HG03135 (cell line): ENCODE data around the gene WDR89.
"Not testable (repeated sequence)": the region's sequence is repeated elsewhere in the genome, so short reads cannot be mapped to it uniquely, and the experiment has no call there.

Experiments used
- ATAC-seq: cut with Tn5 transposase; IDR thresholded peaks from one replicate; pipeline ENCODE4 v1.9.1; 2021; ENCODE audit warnings: mild to moderate bottlenecking, moderate library complexity; ENCODE audit not compliant: unreplicated experiment

The WDR89 gene

DNA sequence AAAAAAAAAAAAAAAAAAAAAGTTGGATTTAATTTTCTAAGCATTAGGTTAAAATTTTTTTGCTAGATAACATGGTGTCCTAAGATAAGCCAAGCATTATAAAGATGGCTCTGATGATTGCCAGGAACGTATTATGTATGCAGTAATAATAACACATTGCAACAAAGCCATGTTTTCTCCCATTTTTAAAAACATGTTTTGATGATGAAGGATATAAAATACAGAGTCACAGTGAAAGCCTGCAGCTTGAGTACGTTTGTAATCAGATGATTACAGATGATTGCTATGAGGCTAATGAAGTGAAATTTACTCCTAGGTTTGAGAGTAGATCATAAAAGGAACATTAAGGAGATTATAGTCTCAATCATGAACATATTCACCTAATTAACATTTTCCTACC, 13.3 kb upstream of the WDR89 start:
- ATAC-seq, result no peak

DNA sequence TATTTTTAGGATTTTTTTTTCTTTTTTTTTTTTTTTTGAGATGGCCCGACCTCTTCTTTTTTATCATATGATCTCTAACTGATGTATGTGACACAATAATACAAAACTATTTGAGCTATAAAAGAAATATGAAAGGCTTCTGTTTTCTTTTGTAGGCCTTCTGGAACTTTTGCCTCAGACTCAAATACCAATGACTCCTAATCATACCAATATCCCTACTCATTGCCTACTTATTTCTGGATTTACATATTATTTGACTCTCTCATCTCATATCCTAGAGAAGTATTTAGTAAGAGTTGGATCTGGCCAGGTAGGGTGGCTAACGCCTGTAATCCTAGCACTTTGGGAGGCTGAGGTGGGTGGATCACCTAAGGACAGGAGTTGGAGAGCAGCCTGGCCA, 12.7 kb upstream of the WDR89 start:
- ATAC-seq, result no peak

DNA sequence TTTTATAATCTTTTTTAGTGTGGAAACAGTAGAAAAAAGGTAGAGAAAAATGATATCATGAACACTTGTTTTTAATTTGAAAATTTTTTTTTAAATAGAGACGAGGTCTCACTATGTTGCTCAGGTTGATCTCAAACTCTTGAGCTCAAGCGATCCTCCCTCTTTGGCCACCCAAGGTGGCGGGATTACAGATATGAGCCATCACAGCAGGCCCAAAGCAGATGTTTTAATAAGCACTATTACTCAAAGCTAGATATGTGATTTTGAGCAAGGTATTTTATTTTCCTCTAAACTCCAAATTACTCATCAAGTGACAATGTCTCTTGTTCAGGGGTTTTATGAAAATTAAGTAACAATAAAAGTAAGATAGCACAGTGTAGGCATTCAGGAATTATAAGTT, 10.7 kb upstream of the WDR89 start:
- no peak for ATAC-seq

DNA sequence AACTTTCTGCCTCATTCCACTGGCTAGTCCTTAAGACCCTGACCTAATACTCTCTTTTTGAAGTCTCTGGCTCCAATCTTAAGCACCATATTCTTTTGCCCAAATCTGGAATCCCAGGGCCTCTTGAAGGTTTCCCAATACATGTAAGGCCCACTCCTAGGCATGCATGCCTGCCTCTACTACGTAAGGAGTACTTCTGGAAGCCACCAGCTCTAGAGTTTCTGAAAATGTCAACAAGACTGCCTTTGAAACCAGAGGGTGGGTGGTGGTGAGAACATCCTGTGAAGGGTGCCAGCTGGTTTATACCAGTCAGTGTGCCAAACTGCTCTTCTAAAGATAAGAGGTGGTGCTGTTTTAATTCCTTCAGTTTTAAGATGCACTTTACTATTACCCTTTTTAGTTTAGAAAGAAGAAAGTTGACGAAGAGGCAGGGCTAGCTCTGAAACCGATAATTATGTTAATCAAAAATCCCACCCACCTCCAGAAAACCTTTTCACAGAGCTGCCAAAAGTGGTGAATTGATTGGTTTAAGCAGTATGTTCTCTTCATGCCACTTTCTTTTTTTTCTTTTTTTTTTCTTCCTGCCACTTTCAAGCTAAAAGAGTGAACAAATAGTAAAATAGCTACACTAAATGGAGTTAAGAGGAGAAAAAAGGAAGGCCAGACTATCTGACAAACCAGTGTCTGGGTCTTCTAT, 8.7 kb upstream of the WDR89 start:
- ATAC-seq, result no peak

DNA sequence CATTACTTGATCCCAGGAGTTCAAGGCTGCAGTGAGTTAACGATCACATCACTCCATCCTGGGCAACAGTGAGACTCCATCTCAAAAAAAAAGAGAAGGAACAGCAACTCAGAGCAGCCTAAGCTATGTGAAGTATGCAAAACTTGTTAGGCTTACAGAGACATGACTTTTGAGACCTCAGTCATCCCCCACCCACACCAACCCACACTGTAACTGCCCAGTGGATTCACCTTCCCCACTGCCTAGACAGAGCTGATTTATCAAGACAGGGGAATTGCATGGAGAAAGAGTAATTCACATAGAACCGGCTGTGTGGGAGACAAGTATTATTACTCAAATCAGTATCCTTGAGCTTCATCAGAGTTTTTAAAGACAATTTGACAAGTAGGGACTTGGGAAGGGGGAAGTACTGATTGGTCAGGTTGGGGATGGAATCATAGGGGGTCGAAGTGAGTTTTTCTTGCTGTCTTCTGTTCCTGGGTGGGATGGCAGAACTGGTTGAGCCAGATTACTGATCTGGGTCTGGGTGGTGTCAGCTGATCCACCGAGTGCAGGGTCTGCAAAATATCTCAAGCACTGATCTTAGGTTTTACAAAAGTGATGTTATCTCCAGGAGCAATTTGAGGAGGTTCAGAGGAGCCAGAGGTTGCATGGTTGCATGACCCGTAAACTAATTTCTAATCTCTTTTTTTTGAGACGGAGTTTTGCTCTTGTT, 6.2 kb upstream of the WDR89 start:
- no peak for ATAC-seq

DNA sequence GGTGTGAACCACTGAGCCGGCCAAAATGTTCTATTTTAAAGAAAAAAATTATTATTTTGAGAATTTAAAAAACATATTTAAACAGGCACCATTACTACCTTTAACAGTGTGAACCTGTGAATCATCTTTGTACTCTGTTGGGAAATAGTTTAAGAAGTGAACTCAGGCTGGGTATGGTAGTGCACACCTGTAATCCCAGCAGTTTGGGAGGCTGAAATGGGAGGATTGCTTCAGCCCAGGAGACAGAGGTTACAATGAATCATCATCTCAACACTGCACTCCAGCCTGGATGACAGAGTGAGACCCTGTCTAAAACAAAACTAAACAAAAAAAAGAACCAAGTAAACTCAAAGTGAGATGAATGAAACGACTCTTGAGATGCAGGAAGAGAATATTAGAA, 3.1 kb upstream of the WDR89 start:
- ATAC-seq, result no peak

DNA sequence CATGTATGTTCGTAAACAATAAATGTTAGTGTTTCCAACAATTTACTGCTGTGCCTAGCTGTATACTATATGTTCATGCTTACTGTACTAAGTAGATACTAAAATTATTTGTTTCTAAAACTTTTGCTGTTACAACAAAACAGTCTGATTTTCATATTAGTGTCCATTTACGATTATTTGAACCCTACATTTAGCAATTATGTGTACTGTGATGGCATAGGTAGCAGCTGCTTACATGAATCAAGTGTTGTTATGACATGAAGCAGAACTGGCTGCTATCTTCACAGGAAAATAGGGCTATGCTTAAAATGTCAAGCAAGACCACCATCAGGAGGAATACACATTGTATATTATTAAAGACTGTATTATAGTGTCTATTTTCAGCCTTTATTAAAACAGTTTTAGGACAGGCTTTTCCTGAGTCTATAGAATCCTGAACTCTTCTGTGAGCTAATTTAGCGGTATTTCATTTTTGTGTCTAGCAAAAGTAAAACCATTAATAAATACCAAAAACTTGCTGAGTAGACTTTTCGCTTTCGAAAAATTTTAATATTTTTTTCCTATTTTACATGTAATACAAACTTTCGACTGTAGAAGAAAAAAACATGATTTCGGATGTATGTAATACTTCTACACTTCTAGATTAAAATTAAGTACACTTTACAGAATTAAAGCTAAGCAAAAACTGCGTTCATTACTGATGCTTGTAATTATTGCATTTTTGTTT, 1.1 kb upstream of the WDR89 start:
- no peak for ATAC-seq

DNA sequence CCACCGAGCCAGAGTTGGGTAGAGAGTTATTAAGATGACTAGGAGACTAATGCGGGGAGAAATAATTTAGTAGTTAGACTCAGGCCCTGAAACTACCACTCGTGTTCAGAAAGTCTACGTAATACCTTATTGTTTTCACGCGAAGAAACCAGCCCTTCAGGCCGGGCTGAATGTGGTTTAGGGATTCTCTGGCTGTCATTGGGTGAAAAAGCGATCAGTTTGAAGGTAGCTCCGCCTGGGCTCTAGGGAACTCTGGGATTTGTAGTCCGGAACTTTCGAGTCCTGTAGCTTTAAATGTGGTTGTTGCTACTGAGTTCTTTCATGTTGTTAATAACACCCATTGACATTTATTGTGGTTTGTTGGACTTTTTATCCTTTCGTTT, 549 bp upstream of the WDR89 start:
- ATAC-seq, result peak; percentile 58

DNA sequence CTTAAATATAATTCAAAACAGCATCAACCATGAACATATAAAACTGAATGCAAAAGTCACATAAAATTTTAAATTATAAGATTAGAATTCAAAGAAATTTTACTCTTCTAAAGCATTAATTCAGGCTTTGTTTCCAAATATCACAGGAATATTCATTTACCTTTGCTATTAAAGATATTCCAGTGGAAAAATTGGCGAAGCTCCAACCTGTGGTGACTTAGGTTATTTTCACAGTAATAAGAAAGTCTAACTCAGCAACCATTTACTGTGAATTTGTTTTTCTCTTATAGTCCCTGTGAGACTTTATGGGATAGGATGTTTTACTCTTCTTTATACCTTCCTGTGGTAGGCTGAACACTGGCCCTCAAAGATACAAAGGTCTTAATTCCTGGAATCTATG, 3.2 kb downstream of the WDR89 start:
- no peak for ATAC-seq

DNA sequence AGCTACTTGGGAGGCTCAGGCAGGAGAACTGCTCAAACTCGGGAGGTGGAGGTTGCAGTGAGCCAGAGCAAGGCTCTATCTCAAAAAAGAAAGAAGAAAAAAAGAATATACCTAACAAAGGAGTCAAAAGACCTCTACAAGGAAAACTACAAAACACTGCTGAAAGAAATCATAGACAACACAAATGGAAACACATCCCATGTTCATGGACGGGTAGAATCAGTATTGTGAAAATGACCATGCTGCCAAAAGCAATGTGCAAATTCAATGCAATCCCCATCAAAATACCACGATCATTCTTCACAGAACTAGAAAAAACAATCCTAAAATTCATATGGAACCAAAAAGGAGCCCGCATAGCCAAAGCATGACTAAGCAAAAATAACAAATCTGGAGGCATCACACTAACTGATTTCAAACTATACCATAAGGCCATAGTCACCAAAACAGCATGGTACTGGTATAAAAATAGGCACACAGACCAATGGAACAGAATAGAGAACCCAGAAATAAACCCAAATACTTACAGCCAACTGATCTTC, 5.5 kb downstream of the WDR89 start:
- ATAC-seq, result not testable (repeated sequence)

DNA sequence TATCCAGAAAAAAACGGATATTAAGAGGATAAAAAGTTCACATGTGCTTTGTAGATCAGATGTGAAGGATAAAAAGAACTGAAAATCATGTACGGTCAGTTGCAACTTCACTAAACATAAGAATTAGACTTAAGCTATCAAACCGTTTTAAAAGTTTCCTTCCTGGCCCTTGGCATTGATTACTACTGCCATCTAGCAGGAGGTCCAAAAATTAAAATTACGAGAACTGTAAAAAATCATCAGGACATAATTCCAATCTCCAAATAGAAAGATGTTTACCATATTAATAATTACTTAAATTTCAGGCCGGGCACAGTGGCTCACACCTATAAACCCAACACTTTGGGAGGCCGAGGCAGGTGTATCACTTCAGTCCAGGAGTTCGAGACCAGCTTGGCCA, 7.9 kb downstream of the WDR89 start:
- no peak for ATAC-seq

DNA sequence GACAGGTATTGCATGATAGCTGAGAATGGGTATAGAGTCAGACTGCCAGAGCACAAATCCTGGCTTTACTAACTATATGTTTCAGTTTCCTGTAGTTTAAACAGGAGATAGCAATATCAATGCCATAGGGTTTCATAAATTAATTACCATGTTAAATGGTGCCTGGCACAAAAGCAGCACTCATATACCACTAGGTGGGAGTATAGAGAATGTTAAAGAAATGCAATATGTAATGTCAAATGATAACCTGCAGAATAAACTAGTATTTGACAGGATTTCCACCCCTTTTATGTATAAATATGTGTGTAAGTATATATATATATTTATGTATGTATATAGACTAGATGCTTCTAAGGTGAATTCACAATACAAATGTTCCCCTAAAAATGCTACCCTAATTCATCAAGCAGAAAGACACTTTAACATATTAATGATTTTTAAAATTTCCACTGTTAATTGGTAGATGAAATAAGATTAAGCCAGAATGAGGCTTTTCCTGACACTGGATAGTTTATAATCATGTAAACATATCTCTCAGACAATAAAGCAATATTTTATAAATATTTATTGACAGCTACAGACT, 8.6 kb downstream of the WDR89 start:
- no peak for ATAC-seq

DNA sequence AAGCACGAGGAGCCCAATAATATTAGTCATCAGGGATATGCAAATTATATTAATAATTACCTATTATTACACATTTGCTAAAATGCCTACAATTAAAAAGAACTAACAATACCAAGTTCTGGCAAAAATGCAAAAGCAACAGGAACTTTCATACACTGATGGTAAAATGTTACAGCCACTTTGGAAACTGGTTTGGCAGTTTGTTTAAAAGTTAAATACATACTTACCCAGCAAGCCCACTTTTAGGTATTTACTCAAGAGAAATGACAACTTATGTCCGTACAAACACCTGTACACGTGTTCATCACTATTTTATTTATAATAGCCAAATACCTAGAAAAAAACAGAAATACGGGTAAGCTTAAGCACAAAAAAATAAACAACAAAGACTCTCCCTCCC, 17.0 kb downstream of the WDR89 start:
- no peak for ATAC-seq

DNA sequence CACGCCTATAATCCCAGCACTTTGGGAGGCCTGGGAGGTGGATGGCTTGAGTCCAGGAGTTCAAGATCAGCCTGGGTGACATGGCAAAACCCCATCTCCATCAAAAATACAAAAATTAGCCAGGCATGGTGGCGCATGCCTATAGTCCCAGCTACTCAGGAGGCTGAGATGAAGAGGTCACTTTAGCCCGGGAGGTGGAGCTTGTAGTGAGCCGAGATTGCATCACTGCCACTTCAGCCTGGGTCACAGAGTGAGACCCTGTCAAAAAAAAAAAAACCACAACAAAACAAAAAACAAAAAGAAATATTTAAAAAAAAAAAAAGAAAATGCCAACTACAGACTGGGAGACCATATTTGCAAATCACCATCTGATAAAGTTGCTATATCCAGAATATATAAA, 17.5 kb downstream of the WDR89 start:
- ATAC-seq, result no peak

DNA sequence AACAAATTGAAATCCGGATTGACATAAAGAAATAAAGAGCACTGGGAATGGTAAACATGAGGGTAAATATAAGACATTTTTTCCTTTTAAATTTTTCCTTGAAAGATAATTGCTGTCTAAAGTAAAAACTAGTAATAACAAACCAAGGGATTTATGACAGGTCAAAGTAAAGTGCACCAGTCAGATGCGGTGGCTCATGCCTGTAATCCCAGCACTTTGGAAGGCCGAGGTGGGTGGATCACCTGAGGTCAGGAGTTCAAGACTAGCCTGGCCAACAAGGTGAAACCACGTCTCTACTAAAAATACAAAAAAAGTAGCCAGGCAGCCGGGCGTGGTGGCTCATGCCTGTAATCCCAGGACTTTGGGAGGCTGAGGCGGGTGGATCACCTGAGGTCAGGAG, 19.7 kb downstream of the WDR89 start:
- ATAC-seq, result not testable (repeated sequence)

DNA sequence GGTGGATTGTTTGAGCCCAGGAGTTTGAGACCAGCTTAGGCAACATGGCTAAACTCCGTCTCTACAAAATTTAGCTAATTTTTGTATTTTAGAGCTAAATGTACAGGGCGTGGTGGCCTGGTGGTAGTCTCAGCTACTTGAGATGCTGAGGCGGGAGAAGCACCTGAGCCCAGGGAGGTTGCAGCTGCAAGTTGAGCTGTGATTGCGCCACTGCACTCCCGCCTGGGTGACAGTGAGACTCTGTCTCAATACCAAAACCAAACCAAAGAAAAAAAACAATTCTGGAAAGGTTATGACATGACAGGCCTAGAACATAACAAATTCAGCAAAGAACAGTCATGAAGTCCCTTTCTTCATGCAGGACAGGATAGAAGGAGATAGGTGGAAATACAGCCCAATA, 25.7 kb downstream of the WDR89 start:
- no peak for ATAC-seq

DNA sequence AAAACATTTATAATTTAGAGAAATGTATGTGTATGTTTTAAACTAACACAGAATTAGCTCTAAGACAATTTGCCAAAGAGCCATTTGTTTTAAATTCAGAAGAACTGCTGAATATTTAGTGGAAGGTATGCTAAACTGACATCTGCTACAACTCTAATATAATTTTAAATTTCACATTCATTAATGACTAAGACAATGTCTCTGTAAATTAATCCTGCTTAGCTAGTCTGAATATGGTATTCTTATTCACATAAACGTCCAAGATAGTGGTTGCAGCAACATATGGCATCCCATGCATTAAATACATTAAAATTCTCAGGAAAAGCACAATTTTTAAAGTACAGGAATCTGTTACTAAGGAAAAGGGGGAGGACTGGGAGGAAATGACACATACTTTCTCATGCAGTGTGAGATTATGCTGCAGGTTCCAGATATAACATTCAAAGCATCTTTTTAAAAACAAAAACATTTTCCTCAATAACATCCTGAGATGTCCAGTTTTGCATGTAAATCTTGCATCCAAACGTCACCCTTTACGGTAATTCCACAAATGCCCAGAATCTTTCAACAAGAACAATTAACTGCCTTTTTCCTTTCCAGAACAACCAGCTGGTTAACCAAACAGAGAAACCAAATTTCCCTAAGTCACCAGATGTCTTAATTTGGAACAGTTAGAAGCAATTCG, 26.9 kb downstream of the WDR89 start:
- no peak for ATAC-seq

DNA sequence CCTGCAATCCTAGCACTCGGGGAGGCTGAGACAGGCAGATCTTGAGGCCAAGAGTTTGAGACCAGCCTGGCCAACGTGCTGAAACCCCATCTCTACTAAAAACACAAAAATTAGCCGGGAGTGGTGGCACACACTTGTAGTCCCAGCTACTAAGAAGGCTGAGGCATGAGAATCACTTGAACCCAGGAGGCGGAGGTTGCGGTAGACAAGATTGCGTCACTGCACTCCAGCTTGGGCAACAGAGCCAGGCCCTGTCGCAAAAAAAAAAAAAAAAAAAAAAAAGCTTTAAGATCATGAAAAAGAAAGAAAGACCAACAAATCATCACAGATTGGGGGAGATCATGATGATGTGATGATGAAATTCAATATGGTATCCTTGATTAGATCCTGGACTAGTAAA, 30.6 kb downstream of the WDR89 start:
- no peak for ATAC-seq

DNA sequence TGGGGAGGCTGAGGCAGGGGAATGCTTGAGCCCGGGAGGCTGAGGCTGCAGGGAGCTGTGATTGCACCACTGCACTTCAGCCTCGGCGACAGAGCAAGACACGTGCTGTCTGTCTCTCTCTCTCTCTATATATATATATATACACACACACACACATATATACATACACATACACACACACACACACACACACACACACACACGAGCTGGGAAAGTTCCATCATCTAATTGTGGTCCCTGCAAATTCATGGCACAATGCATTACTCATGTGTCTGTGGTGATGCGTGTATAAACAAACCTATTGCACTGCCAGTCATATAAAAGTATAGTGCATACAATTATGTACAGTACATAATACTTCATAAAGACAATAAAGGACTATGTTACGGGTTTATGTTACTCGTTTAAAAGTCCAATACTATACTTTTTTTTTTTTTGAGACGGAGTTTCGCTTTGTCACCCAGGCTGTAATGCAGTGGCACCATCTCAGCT, 36.6 kb downstream of the WDR89 start:
- no peak for ATAC-seq

DNA sequence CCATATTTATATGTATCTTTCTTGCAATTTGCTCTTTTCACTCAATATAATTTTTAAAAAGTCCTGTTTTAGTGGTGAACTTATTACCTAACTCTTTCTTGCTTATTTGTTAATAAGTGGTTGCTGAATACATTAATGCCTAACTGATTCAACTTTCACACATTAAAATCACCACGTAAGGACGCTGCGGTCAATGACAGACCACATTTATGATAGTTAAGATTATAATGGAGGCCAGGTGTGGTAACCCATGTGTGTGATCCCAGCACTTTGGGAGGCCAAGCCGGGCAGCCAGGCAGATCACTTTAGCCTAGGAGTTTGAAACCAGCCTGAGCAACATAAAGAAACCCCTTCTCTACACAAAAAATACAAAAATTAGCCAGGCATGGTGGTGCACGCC, 37.0 kb downstream of the WDR89 start:
- ATAC-seq, result no peak

DNA sequence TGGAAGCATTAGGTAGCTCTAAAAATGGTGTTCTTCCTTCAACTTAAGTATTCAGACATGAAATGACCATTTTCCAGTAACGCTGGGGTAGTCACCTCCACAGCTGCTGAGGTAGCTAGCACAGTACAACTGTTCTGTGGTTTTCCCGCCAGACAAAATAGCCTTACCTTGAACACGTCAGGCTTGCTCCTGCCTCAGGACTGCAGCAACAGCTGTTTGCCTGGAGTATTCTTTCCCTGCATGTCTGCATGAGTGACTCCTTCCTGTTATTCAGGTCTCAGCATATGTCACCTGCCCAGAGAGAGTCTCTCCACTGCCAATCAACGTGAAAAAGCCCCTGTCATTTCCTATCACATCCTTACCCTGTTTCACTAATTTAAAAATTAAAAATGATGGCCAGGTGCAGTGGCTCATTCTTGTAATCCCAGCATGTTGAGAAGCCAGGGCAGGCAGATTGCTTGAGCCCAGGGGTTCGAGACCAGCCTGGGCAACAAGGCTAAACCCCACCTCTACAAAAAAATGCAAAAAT, 37.9 kb downstream of the WDR89 start:
- no peak for ATAC-seq
